Measurements from ENCODE around the gene ACSF3.

ACSF3 gene

DNA sequence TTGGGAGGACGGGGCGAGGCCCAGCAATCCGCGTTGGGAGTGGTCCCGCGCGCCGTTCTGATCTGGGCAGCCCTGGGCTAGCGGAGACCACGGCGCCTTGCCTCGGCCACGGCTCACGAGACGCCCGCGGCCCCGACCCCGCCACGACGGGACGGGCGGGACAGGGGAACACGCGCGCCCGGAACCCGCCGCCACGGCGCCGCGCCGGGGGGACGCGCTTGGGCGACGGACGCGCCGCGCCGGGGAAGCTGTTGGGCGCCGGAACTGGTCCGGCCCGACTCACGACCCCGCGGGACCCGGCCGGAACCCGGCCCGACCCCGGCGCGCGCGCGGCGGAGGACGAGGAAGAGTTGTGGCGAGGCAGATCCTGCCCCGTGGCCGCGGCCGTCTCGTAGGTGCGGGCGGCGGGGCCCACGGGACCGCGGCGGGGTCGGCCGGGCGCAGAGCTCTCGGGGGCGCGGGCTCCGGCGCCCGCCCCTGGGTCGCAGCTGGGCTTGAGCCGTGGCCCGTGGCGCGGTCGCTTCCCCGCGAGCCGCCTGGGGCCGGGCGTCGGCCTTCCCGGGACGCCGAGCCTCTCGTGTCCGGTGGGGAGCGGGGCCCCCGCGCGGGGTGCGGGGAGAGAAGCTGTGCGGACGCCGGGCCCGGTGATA, at the start of gene ACSF3:
TSS of gene ACSF3 (plus strand) at position 251 of the 650 bp plus-strand sequence. CDS start 6,830 bp downstream, outside the sequence.
- DNase-seq, result peak; percentile 75

DNA sequence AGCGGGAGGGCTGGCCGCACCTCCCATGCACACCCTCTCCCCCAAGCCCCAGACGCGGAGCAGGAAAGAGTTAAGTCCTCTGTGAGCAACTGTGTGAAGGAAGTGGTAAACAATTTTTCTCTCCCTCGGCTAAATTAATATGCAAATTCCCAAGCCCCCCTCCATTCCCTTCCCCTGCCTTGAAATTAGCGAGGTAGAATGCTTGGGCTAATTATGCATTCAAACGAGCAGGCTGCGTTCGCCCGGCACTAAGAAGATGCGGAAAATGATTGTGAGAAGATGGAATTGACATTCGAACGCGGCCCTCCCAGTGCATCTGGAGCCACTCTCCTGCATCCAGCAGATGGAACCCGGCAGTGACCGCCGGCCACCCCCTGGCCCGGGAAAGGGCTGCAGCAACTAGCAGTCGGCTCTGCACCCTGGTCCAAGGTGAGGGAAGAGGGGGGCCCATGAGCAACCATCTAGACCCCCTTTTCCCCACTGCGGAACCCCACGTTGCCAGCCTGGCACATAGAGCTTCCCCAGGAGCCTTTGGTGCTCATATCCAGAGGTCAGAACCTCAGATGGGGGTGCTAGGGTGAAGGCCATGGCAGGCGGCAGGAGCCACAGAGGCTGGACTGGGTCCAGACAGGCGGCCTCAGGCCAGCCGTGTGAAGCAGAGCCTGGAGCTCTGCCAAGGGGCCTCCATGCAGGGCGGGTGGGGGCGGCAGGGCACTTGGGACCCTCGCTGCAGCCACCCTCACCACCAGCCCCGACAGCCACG, 49.1 kb upstream of the ACSF3 start:
- DNase-seq, result no peak

DNA sequence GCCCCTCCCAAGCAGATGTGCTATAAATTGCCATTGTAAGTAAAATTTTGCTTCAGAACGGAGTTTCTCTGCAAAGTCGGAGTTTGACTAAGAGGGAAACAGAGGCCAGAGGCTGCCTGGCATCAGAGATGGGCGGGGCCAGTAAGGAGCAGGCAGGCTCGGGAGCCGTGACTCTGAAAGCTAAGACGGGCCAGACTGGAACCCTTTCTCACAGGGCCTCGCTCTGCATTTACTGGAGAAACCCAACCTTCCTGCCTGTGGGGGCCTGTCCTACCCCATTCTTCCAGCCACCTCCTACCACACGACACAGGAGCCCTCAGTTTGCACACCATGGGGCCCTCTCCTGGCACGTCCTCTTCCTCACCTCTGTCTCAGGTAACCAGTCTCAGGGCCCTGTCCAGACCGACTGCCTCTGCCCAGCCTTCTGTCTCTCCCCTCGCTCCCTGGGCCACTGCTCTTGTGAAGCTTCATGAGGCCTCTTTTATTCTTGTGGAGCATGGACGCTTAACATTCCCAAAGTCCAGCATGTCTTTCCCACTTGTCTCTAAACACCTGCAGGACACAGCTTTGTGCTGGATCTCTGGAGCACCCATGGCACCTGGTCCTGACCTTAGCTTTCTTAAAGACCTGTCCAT, 48.4 kb upstream of the ACSF3 start:
- DNase-seq, result no peak

DNA sequence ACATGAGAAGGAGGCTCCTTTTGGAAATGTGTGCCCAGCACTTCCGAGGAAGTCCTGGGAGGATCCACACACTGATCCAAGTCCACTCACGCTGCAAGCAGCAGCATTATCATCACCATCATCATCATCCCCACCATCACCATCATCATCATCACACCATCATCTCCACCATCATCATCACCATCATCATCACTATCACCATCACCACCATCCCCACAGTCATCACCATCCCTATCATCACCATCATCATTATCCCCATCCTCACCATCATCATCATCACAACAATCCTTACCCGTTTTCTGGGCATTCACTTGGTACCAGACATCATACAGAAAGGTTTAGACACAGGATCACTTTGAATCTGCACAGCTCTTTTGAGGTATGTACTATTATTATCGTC, 47.8 kb upstream of the ACSF3 start:
- DNase-seq, result no peak

DNA sequence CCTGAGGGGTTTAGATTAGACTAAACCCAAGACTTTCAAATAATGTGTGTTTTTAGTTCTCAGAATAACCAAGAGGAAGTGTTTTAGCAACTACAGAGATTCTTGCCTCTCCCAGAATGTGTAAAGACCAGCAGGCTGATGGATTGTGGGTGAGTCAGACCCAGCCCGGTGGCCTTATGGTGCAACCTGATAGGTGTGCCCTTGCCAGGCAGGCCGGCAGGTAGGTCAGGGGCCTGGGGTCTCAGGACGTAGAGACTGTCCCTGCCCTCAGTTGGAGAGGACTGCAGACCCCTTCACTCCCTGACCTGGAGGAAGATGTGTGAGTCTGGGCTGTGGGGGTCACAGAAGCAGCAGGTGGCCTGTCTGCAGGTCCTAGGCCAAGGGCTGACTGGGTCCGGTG, 47.2 kb upstream of the ACSF3 start:
- no peak for DNase-seq

DNA sequence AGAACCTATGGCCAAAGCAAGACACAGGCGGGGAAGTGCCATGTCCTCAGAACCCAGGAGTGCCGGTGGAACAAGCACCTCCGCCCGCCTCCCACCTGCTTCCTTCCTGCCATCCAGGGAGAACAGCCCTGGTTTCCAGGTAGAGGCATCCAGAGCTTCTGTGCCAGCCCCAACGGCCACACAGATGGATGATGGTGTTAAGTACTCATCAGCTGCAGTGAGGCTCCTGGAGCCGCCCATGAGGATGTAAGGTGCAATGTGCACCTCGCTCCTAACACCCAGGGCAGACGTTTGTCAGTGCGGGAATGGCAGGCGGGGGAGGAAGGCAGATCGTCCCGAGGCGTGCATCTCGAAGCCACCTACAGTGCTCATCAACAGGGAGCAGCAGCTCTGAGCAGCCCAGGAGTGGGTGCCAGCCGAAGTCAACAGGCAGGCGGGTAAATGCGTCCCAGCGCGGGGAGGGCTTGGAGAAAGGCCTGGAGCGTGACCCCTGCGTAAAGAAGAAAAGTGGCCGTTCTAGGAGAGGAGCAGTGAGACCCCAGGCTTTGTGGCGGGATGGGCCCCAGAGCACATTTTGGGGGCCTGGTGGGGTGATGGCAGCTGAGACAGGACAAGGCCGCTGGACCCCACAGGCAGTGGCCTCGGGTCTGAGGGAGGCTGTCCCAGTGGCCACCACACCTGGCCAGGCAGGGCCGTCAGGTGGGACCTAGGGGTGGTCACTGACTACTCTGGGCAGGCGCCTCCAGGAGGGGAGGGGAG, 46.1 kb upstream of the ACSF3 start:
- no peak for DNase-seq

DNA sequence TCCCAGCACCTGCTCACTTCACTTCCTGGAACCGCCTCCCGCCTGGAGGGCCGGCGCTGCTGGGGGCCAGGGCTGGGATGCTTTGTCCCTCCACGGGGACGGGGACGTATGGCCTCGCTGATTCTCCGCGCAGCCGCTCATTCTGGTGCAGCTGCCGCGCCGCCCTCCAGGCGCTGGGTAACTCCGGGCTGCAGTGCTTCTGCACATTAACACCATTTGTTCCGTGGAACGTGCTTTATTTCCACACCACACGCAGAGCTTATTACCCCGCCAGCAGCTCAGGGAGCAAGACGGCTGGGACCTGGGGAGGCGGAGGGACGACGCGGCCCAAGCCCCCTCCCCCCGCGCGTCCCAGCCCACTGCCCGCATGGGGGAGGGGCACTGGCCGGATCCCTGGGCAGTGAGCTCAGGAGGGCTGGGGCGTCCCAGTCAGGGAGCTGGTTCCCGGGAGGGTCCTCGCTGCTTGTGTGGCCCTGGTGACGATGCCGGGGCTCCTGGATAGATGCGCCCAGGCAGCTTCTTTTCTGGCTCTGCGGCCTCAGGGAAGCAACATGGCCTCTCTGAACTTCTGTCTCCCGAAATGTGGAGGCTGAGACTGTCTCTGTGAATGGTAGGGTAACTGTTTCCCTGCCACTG, 45.4 kb upstream of the ACSF3 start:
- no peak for DNase-seq

DNA sequence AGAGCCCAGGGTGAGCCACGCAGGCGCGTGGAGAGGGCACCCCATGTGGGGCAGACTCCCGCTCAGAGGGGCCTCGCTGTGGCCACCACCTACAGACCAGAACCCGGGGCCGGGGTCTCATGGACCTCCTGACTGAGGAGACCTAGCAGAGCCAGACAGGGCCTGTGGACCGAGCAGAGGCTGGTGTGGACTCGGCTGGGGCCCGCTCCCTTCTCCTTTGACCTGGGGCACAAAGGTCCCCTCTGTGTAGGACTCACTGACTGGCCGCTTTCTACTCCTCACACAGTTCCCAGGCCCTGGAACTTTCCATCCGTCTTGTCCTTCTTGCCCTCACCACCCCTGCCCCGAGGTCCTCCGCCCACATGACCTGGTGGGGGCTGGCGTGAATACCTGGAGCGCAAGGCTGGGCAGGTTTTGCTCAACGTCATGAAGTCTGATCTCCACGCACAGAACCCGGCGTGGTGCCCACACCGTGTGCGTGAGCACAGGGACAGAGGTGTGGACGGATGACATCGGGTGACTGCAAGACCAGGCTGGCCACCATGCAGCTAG, 44.7 kb upstream of the ACSF3 start:
- no peak for DNase-seq

DNA sequence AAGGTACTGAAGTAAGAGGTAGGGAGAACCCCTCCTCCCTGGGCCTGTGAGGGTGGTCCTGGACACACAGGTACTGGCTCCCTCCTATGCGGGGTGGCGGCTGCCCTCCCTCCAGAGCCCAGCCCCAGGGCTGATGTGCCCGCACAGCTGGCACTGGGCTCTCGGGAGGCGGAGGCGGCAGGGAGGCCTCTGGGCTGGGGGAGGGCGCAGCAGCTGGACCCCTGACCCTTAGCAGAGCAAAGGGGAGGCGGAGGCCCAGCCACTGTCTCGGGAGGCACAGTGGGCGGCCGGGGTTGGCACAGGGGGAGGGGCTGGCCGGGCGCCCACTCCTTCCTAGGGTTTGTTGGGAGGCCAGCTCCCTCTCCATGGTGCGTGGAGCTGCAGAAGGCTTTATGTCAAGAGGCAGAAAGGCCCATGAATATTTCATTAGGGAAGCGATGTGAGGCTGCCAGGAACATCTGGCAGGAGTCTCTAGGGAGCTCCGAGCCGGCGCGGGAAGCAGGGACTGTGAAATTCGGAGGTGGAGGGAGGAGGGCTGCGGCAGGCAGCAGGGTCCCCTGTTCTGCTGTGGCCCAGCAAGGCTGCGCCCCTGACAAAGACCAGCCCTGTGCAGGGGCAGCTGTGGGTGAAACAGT, 44.1 kb upstream of the ACSF3 start:
- DNase-seq, result no peak

DNA sequence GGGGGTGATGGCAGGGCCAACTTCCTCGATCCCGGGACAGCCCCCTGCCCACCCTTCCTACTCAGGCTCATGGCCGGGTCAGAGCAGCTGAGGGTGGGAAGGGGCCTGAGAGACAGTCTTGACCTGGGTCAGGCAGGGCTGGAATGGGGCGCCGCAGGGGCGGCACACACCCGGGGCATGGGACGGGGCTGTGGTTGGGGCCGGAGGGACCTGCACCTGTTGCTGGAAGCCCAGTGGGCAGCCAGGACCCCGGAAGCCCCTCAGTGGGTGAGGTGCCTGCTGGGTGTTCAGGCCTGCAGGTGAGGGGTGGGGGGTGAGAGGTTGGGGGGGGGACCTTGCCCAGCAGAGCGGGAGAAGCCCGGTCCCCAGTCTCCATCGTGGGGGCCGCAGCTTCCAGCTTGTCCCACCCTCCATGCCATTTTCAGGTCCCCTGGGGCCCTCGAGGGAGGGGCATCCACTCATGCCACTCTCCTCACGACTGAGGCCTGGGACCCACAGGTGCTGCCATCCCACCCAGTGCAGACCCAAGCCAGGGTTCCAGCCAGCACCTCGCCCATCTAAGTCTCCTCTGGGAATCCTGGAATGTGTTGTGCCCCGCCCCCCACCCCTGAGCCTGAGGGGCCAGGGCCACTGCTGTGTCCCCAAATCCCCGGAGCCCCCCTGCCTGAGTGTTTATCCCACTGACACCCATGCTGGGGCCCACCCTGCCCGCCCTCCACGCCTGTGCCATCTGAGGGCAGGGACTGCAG, 43.4 kb upstream of the ACSF3 start:
- DNase-seq, result no peak

DNA sequence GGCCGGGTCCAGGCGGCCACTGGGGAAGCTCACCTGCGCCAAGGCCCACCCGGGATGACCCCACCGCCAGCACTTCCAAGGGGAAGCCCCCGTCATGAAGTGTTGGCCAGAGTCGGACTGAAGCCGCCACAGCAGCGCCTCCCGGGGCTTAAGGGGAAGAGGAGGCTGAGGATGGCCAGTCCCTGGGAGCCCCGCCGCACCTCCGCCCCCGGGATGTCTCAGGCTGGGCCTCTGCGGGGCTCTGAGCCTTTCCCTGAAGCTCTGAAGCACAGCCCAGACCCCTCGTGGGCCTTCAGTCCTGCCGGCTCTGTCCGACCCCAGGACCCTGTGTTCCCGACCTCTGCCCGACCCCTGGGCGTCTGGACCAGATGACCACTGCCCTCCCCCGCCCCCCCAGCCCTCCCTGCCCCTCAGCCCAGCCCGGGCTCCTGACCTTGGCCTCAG, 42.8 kb upstream of the ACSF3 start:
- DNase-seq, result no peak

DNA sequence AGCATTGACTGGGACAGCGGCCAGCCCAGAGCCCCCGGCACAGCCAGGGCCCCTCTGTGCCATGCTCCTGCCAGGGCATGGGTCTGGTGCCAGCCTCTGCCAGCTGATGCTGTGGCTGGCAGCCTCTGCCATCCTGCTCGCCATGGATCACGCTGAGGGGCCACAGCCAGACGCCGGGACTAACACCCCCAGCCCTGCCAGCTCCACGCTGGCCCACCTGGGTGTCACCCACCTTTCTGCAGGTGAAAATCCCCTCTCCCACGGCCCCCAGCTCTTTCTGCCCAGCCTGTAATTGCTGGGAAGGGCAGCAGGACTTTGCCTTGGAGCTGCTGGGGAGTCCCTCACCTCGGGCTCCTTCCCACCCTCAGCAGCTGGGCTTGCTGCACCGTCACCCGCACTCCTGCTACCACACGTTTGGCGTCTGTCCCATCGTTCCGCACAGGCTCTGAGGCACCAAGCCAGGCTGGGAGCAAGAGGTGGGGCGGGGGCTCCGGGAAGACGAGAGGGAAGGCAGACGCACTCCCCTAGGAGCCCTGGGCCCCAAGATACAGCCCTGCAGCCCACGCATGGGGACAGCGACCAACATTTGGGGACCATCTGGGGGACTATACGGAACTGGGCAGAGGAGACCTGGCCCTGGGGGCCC, 42.0 kb upstream of the ACSF3 start:
- no peak for DNase-seq

DNA sequence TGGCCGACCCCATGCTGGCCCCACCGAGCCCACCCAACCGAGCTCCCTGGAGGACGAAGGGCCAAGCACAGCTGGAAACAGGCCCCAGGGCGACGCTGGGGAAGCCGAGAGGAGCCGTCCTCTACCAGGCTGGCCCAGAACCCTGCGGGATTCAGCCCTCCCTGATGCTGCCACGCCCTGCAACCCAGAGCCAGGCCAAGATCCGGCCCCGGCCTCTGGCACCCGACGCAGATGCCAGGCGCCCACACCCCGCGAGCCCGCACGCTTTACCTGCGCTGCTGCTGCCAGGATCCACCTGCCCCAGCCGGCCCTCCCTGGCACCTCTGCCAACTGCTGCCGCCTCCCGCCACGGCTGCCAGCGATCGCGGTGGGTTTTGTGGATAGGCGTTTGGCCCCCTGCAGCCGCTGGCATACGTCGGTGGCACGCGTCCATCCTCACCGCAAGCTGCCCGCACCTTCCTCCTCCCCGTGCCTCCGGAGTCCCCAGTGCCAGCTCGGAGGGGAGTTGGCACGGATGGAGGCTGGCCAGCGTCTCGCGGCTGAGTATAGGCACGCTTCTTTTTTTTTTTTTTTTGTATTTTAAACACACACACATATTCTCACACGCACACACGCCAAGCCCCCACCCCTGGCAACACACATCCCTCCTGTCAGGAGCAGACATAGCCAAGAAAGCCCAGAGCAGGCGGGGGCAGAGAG, 41.3 kb upstream of the ACSF3 start:
- DNase-seq, result no peak

DNA sequence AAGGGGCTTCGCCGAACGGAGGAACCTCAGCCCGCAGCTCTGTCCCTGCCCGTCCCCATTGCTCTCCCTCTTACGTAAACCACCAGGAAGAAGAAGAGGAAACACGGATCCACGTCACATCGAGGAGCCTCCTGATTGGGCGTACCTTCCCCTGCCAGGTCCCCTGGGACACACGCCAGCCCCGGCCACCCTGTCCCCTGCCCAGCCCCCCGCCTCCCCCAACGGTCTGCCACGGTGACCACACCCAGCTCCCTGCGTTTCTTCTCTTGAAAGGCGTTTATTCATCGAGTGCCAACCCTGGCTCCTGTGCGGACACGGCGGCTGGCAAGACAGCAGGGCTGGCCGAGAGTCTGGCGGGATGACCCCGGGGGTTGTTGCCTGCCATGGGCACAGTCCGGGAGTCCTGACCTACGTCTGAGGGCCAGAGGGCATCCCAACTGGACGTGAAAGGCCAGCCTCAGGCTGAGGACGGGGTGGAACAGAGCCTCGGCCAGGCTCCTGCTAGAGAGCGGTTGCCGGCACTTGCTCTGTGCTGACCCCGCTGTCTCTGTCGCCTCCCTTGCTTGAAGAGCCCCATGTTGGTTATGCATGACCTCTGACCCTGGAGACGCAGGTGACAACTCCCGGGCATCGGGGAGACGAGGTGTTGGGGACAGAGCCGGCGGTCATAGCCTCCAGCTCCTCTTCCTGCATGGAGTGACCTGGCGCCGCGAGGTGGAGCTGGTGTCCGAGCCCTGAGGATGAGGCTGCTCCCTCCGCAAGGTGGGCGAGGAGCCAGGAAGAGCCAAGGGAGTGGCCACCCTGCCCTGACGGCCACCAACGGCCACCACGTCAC, 40.5 kb upstream of the ACSF3 start:
- peak; percentile 29 for DNase-seq

DNA sequence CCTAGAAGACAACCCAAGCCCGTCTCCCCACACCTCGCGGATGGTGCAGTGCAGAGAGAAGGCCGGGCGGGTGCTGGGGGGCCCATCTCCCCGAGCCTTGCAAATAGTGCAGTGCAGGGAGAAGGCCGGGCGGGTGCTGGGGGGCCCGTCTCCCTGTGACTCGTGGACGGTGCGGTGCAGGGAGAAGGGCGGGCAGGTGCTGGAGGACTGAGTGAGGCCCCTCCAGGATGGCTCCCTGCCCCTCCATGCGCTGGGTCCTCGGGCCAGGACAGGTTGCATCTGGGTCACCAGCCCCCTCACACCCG, 40.0 kb upstream of the ACSF3 start:
- DNase-seq, result no peak

DNA sequence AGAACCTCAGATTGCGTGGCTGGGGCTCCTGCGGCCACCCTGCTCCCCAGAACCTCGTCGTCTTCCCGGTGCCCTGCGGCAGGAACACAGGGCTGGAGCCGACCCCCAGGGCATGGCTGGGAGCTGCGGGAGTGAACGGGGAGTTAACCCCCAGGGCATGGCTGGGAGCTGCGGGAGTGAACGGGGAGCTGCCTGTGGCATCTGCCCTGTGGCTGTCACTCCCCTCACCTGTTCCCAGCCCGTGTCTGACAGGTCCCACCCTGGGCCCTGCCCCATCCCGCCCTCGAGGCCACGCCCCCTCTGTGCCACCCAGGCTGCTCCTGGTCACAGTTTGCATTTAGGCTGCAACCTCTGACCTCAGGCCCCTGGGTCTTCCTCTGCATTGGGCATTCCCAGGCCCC, 39.4 kb upstream of the ACSF3 start:
- no peak for DNase-seq

DNA sequence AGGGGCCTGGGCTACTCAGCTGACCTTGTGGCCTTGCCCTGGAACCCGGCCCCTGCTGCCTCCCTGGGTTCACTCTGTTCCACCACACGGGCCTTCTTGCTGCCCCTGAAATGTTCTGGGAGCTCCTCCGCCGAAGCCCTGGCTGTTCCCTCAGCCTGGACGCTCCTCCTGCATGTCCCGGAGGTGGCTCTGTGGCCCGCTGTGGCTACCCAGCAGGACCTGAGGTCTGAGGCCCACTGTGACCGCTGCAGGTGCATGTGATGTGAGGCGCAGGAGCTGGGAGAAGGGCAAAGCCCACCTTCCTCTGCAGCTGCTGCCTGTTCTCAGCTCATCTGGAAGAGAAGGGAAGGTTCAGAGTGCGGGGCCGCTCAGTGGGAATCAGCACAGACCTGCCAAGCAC, 38.9 kb upstream of the ACSF3 start:
- DNase-seq, result no peak

DNA sequence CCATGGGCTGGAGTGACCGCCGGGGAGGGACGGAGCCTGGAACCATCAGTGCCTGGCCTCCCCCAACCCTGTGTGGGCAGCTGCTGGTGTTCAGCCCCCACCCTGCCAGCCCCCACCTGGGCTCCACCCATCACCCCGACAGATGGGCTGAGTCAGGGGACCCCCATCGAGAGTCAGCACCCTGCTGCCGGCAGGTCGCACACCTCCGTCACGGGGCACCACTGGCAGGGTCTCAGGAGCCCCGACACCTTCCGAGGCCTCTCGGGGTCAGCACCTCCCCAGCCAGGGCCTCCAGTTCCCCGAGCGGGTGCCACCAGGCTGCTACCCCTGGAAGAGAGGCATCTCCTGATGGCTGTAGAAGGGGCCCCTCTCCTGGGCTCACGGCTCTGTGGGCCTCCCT, 38.3 kb upstream of the ACSF3 start:
- no peak for DNase-seq

DNA sequence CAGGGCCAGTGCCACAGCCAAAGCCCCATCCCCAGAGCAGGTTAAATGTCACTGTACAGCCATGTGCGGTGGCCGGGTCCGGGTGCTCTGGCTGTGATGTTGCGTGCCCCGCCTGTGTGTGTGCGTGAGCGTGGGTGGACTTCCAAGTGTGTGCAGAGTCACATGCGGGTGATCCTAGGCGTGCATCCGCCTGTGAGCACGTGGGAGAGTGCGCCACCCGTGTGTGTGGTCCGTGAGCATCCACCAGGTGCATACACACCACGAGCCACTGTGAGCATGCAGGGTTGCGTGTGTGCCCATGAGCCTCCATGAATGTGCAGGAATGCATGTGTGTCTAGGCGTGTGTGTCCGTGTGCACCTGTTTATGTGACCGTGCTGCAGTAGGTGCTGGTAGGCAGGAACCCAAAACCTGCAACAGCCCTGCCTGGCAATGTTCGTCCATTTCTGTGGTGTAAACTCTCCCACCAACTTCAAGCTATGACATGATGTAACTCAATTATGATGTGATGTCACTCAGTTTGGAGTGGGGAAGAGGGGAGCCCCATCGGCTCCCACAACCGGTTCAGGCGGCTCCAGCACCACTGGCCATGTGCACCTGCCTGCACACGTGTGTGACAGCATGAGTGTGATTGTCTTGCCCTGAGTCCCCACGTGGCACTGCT, 37.6 kb upstream of the ACSF3 start:
- no peak for DNase-seq
